Measurements from ENCODE around the gene ITPR1.

- no peak for TF ChIP-seq CTCF (conservative IDR thresholded peaks at IDR 0.05)
- TF ChIP-seq EZH2 (IDR thresholded peaks at IDR 0.05; ENCODE audit: low read depth) = no peak
Observed at GRCh38 chr3:4517093-4517492, 23.9 kb downstream of the ITPR1 start.

Data from PC-9 (cell line).